Left ventricle myocardium inferior (tissue), 1 donor: ENCODE data around the gene ZNF195. TPM values are rescaled to one million over a fixed set of nuclear protein-coding genes. Genes with fewer than 3 reads are reported as not detected.

Source experiments
- DNase-seq: peaks from one replicate; pipeline ENCODE4 v3.0.0-alpha.2; 2020
- H3K27ac ChIP-seq: fragments of 200-600 bp; replicated peaks from 2 replicates; pipeline ENCODE4 v1.8.0; 2021
- H3K27me3 ChIP-seq: fragments of 200-600 bp; 2 replicates; pipeline ENCODE4 v1.8.0; 2021; ENCODE audit warnings: low read depth
- H3K36me3 ChIP-seq: fragments of 200-600 bp; 2 replicates; pipeline ENCODE4 v1.8.0; 2021
- H3K4me1 ChIP-seq: fragments of 200-600 bp; 2 replicates; pipeline ENCODE4 v1.8.0; 2021
- H3K4me3 ChIP-seq: fragments of 200-600 bp; 2 replicates; pipeline ENCODE4 v1.8.0; 2021; ENCODE audit warnings: mild to moderate bottlenecking, moderate library complexity
- H3K9me3 ChIP-seq: fragments of 200-600 bp; replicated peaks from 2 replicates; pipeline ENCODE4 v1.8.0; 2021
- intact Hi-C: fragments of 100-400 bp; cut with micrococcal nuclease; formaldehyde crosslinking; loops from one replicate; pipeline ENCODE4 v1.11.0; 2022
- total RNA-seq: library from RNA; stranded (reverse); fragmentation: NEBNext Ultra II Directional; extraction: Animal tissue kit (Norgen Biotek cat#: 25700); gene quantifications from one replicate; pipeline ENCODE4 v1.2.1, GENCODE V29; 2021
- TF ChIP-seq, protein P1 (sequence below): fragments of 200-600 bp; IDR thresholded peaks from 2 replicates; pipeline ENCODE4 v1.8.0; 2021; ENCODE audit warnings: antibody characterized with exemption, mild to moderate bottlenecking, borderline replicate concordance
- donor health status: DM: no; HTN: yes; CAD: no; lungs with severe emphysema.

ZNF195 gene
- total RNA-seq, 1 donor from 2014 or later, result 8.2 TPM

GRCh38 chr11:3344327-3345174 lies 34.4 kb downstream of the ZNF195 start:
- Histone ChIP-seq H3K4me1 (no peaks in the 10 kb centered on the region), H3K27ac (no peak overlapping the region), H3K36me3 (no peaks in the 10 kb centered on the region), H3K9me3 (peaks cover 18% of the 10 kb centered on the region), H3K27me3 (peaks cover 27% of the 10 kb centered on the region), H3K4me3 (no peak overlapping the region)
- DNase-seq, result no peak
- TF ChIP-seq, protein P1, sequence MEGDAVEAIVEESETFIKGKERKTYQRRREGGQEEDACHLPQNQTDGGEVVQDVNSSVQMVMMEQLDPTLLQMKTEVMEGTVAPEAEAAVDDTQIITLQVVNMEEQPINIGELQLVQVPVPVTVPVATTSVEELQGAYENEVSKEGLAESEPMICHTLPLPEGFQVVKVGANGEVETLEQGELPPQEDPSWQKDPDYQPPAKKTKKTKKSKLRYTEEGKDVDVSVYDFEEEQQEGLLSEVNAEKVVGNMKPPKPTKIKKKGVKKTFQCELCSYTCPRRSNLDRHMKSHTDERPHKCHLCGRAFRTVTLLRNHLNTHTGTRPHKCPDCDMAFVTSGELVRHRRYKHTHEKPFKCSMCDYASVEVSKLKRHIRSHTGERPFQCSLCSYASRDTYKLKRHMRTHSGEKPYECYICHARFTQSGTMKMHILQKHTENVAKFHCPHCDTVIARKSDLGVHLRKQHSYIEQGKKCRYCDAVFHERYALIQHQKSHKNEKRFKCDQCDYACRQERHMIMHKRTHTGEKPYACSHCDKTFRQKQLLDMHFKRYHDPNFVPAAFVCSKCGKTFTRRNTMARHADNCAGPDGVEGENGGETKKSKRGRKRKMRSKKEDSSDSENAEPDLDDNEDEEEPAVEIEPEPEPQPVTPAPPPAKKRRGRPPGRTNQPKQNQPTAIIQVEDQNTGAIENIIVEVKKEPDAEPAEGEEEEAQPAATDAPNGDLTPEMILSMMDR, result no peak
- intact Hi-C loops, result loop anchor here (10.0 kb wide), 1 partner anchor 60 kb away; no protein-coding TSS in a partner anchor

DNA sequence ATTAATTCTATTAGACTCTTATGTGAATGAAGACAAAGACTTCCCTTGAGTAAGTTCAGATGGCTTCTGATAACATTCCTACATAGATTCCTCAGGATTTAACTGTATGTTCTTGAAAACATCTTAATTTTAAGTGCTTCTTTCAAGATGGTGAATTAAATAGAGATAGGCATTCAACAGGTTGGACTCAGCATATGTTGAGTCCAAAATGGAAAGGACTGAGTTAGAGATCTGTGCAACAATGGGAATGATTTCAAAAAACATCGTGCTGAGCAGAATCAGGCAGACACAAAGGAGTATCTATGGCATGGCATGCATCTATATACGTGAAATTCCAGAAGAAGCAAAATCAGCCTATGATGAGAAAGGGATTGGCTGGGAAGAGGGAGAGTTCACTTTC lies 36.2 kb downstream of the ZNF195 start:
- TF ChIP-seq, protein P1, result no peak
- H3K4me1 ChIP-seq, result no peaks in the 10 kb centered on the region
- no peak for DNase-seq
- H3K36me3 ChIP-seq, result no peaks in the 10 kb centered on the region
- intact Hi-C loops, result loop anchor here (10.0 kb wide), 1 partner anchor 62 kb away; no protein-coding TSS in a partner anchor
- peaks cover 39% of the 10 kb centered on the region for H3K27me3 ChIP-seq
- H3K4me3 ChIP-seq, result no peak overlapping the region
- peaks cover 12% of the 10 kb centered on the region for H3K9me3 ChIP-seq
- H3K27ac ChIP-seq, result no peak overlapping the region

- intact Hi-C loops, result loop anchor here (10.0 kb wide), 1 partner anchor 64 kb away; no protein-coding TSS in a partner anchor
- H3K36me3 ChIP-seq, result no peaks in the 10 kb centered on the region
- H3K4me1 ChIP-seq, result no peaks in the 10 kb centered on the region
- peaks cover 39% of the 10 kb centered on the region for H3K27me3 ChIP-seq
- peak; percentile 31 for DNase-seq
- H3K4me3 ChIP-seq, result no peak overlapping the region
- TF ChIP-seq, protein P1, result peak; percentile 66
- H3K9me3 ChIP-seq, result no peaks in the 10 kb centered on the region
- no peak overlapping the region for H3K27ac ChIP-seq
Observed at GRCh38 chr11:3341298-3341697, 37.6 kb downstream of the ZNF195 start.

- no peaks in the 10 kb centered on the region for H3K9me3 ChIP-seq
Observed at GRCh38 chr11:3340025-3340424, 38.9 kb downstream of the ZNF195 start.

GRCh38 chr11:3339340-3339624 lies 39.7 kb downstream of the ZNF195 start:
- DNase-seq, result no peak
- H3K27me3 ChIP-seq, result peaks cover 39% of the 10 kb centered on the region
- no peaks in the 10 kb centered on the region for H3K9me3 ChIP-seq
- TF ChIP-seq, protein P1, result no peak
- H3K27ac ChIP-seq, result no peak overlapping the region
- intact Hi-C loops, result no loop called here
- no peaks in the 10 kb centered on the region for H3K4me1 ChIP-seq
- H3K36me3 ChIP-seq, result no peaks in the 10 kb centered on the region
- H3K4me3 ChIP-seq, result no peak overlapping the region

More at GRCh38 chr11:3340025-3340424, 38.9 kb downstream of the ZNF195 start:
- Histone ChIP-seq H3K27ac (no peak overlapping the region), H3K4me3 (no peak overlapping the region), H3K36me3 (no peaks in the 10 kb centered on the region), H3K27me3 (peaks cover 39% of the 10 kb centered on the region), H3K4me1 (no peaks in the 10 kb centered on the region)
- intact Hi-C loops, result loop anchor here (10.0 kb wide), 1 partner anchor 65 kb away; no protein-coding TSS in a partner anchor
- TF ChIP-seq, protein P1, result no peak
- no peak for DNase-seq
